ENCODE data around the gene CSF2RB.

Gene CSF2RB

DNA sequence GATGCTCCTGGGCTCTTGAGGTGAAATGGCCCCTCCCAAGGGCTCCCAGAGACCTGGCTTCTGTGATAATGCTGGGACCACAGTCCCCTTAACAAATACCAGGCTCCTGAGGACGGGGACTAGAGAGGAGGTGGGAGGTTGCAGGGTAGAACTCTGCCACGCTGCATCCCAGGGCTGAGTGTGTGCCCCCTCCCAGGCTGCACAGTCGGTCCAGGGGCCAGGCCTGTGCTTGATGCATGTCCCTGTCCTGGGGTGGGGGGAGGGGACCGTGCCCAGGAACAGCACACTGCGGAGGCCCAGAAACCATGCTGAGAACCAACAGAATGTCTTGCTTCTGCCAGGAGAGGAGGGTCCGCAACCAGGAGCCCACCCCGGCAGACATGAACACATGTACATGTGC, 9.3 kb downstream of the CSF2RB start:
- FAIRE-seq: no peak

DNA sequence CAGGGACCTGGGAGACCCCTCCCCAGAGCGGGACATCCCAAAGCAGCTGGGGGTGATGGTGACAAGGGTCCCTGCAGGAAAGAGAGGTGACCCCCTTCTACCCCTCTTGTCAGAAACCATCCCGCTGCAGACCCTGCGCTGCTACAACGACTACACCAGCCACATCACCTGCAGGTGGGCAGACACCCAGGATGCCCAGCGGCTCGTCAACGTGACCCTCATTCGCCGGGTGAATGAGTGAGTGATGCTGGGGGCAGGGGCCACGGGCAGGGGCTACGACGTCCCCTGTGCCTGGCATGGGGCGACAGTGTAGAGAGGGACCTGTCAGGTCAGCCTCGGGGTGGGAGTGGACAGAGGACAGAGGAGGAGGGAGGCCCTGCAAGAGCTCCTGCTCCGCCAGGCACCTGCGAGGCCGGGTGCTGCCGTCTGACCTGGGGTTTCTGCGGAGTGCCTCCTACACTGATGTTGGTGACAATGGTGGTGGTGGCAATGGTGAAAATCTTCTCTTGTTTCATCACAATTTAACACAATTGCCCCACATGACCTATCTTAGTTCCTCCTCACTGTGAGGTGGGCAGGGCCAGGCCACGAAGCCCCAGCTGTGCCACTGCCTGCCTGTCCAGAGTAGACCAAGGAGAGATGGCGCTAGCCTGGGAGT, 9.8 kb downstream of the CSF2RB start:
- FAIRE-seq: no peak

- FAIRE-seq: no peak
Measured at GRCh38 chr22:36924151-36924698, 10.8 kb downstream of the CSF2RB start.

DNA sequence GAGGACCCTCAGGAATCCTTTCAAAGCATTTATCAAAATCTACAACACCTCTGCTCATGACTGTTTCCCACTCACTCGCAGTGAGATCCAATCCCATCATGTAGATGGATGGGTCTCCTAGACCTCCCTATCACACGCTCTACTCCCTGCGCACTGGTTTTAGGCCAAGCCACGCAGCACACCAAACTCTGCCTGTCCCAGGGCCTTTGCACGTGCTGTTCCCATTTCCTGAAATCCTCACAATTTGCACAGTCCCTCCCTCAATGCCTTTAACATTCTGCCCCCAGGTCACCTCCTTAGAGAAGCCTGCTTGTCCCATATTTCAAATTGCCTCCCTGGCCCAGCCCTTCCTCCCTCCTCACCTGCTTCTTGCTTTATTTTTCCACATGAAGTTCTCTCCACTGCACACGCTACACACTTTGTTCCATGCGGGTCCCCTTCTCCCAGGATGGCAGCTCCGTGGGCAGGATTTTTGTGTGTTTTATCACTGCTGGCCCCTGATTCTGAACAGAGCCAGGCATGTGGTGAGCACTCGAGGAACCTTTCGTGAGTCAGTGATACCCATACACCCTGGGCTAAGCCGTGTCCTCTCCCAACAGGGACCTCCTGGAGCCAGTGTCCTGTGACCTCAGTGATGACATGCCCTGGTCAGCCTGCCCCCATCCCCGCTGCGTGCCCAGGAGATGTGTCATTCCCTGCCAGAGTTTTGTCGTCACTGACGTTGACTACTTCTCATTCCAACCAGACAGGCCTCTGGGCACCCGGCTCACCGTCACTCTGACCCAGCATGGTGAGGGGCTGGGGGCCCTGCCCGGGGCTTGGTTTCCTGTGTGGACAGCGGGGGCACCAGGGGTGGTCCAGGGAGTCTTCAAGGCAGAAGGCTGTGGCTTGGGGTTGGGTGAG, 12.2 kb downstream of the CSF2RB start:
- FAIRE-seq: no peak

- FAIRE-seq: no peak
Measured at GRCh38 chr22:36926309-36926708, 12.9 kb downstream of the CSF2RB start.

DNA sequence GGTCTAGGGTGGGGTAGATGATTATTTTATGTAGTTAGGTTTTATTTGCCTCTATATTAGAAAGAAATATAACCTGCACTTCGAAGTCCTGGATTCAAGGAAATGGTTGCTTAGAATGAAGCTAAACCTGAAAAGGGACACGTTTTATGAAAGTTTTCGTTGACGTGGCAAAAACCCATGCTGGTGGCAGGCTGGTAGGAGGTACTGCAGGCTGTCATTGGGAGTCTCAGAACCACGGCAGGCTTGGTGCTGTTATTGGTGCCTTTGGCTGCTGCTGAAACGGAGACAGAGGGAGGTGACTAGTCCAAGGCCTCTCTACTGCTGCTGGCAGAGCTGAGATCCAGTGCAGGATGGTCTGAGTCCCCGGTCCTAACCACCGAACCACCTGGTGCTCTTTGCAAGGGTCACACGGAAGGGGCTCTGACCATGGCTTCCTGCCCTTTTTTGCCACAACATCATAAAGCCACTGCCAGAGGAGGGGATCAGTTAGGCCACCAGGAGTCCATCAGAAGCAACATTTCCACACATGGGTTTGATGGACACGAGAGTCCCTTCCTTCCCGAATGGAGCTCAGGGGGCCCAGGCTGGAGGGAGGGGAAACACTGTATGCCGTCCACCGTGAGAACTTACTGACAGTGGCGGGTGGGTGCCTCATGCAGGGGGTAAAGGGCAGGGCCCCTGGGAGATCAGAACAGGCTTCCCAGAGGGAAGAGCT, 13.4 kb downstream of the CSF2RB start:
- no peak for FAIRE-seq

- FAIRE-seq: no peak
Measured at GRCh38 chr22:36927671-36928070, 14.2 kb downstream of the CSF2RB start.

DNA sequence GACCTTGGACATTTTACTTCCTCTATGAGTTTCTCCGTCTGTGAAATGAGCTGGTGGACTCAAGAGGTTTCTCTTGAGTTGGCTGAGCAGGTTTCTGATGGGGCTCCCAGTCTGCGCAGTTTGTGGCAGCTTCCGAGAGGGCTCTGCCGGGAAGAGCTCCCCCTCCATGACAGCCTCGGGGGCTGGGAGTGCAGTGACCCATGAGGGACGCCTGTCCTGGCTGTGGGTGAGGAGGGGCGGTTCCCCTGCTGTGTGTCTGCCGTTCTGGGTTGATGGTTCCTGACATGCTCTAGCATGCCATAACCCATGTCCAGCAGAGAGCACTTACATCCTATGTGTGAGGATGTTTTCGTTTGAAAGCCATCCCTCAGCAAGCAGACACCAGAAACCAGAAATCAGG, 14.8 kb downstream of the CSF2RB start:
- no peak for FAIRE-seq

GRCh38 chr22:36928786-36929535, 15.5 kb downstream of the CSF2RB start:
- FAIRE-seq: no peak

GRCh38 chr22:36929621-36930020, 16.2 kb downstream of the CSF2RB start:
- FAIRE-seq: no peak

GRCh38 chr22:36930041-36930935, 16.9 kb downstream of the CSF2RB start:
- FAIRE-seq: no peak

DNA sequence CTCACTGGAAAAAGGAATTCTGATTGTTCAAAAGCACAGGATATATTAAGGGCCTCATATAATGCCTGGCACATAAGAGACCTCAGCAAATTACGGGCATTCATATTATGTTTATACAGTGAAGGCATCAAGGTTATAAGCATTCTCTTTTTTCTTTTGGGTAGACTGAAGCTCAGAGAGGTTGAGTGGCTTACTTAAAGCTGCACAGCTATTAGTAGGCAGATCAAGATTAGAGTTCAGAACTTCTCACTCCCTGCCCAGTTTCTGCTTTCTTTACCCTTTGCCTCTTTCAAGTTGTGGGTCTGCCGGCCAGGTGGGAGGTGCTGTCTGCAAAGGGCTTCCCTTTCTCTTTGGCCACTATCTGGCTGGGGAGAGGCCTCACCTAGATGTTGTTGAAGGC, 18.0 kb downstream of the CSF2RB start:
- FAIRE-seq: no peak

GRCh38 chr22:36933629-36934417, 20.4 kb downstream of the CSF2RB start:
- no peak for FAIRE-seq

DNA sequence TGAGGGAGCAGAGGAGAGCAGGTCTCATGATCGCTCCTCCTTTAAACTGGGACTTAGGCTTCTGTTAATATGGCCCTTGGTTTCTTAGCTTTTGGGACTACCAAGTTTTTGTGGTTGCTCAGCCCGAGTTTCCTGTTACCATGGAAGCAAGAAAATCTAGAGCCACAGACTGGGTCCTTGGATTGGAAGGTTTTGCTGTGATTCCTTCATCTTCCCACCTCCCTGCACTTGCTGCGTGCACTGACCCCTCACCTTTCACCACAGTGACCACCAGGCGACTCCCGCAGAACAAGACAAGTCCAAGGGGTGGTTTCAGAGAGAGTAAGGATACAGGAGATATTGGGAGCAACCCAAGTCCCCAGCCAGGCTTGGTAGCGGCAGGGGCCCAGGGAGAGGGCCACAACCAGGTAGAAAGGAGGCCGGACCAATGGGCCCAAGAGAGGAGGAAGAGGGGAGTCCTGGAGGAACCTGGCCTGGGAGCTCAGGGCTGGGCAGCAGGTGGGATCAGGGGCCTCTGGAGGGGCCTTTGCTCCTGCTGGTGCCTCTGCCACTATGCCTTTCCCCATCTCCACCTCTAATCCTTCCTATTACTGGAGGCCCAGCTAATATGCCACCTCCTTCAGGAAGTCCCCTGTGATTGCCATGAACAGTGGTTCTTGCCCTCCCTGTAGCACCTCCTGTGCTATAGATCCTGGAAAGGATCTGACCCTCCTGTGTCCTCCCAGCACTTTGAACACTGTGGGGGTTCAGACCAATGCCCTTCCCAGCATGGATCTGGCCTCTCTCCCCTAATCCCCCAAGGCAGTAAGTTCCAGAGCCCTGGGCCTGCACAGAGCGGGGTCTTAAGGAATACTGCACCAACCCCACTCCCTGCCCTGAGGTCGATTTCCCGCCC, 21.2 kb downstream of the CSF2RB start:
- FAIRE-seq: no peak

DNA sequence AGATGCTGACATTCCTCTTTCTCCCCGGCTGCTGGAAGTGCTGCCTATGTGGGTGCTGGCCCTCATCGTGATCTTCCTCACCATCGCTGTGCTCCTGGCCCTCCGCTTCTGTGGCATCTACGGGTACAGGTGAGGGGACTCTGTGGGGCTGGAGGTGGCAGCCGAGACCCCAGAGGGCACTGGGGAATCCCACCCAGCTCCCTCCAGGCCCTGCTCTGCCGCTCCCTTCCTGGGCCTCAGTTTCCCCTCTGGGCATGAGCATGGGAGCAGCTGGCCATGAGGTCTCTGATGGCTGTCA, 21.8 kb downstream of the CSF2RB start:
- no peak for FAIRE-seq

DNA sequence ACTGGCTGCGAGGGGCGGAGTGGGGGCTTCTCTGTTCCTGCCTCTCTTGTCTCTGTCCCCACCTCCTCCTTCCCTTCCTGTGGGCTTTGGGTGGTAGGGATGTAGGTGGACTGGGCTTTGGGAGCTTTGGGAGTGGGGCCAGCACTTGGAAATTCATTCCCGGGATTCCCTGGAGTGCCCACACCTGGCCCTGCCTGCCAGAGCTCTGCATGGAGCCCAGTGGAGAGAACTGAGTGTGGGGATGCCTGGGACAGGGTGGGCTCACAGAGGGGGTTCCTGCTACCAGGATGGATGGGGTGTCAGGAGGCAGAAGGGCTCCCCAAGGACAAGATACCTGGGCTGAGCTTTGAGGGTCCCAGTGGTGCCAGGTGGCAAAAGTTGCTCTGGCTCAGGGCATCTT, 22.3 kb downstream of the CSF2RB start:
- no peak for FAIRE-seq

DNA sequence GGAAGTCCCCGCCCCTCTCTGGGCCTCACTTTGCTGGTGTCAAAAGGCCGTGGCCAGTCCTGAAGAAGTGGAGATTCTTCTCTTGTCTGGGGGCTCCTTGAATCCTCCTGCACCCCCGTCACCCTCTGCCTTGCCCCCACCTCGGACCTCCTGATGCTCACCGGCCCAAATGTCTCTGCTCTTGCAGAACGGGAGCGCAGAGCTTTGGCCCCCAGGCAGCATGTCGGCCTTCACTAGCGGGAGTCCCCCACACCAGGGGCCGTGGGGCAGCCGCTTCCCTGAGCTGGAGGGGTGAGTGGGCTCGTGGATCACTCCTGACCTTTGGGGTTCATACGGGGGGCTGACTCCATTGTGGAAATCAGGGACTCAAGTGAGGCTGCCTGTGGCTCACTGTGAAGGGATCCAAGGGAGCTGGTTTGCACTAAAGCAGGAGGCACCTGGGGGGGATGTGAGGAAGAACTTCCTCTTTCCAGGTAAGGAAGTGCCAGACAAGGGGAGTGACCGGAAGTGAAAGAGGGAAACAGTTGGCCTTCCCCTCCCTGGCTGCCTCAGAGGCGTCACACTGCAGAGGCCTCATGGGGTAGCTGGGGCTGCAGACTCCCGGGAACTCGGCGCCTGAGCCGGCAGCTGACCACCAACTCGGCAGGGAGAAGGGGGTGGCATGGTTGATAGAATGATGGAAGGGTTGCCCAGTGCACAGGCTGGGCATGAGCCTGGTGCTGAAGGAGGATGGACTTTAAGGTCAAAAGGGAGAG, 23.1 kb downstream of the CSF2RB start:
- FAIRE-seq: no peak

- FAIRE-seq: no peak
Measured at GRCh38 chr22:36937319-36938027, 24.0 kb downstream of the CSF2RB start.

Data from A204.1 (cell line).